Placental epithelial cell (primary cell): ENCODE measurements around the gene VGLL4. TPM values are rescaled to one million over a fixed set of nuclear protein-coding genes. Genes with fewer than 3 reads are reported as not detected.

Source experiments
- small RNA-seq: library from RNA; depleted of rRNA; stranded (forward); fragments of <200 nt; gene quantifications from one replicate; pipeline ENCODE3, GENCODE V24; 2012
- total RNA-seq: library from RNA; depleted of rRNA; stranded (reverse); fragments of >200 nt; gene quantifications from 2 replicates; pipeline ENCODE4 v1.2.3, GENCODE V29; 2012

The VGLL4 gene
- total RNA-seq = 58.3 and 67.5 TPM in 2 replicates

GRCh38 chr3:11643605-11644087 is at the start of gene VGLL4:
TSS of gene VGLL4 (minus strand) at chr3:11643915. CDS start at chr3:11643518, 397 bp downstream.

Small RNAs within 50 kb of the gene (small RNA-seq; reads per million reads assigned to genes)
- not detected for gene AC022001.1

Other genes with a start within 250 kb of the VGLL4 start
- 9.9 and 10.2 TPM in 2 replicates for gene TAMM41, start 203.0 kb upstream of the VGLL4 start, total RNA-seq